K562 (cell line): ENCODE measurements around the gene TMEM185B. TPM values are rescaled to one million over a fixed set of nuclear protein-coding genes. Genes with fewer than 3 reads are reported as not detected.

Source experiments
- CHAMP1 ChIP-seq: fragments of 450-650 bp; IDR thresholded peaks from 2 replicates; pipeline ENCODE4 v1.6.1; 2016; ENCODE audit warnings: mild to moderate bottlenecking
- CREB1 ChIP-seq, 2 experiments: sonication (generic) in 1 of 2; formaldehyde crosslinking in 1 of 2; IDR thresholded peaks; 2 replicates each; pipeline versions ENCODE4 v1.6.1 to v1.8.0; 2012 to 2022; ENCODE audit warnings: inconsistent platforms in 1 of 2, mild to moderate bottlenecking in 1 of 2, missing genetic modification reagents in 1 of 2, moderate library complexity in 1 of 2
- E2F6 ChIP-seq, 2 experiments: IDR thresholded peaks; 2 replicates each; pipeline ENCODE4 v1.6.1; 2011; ENCODE audit warnings: borderline replicate concordance in 1 of 2, control low read depth in 1 of 2, low read depth in 1 of 2, low read length in 1 of 2, mild to moderate bottlenecking in 1 of 2, mixed read lengths in 1 of 2, moderate library complexity in 1 of 2; ENCODE audit not compliant: insufficient read depth in 1 of 2, insufficient read length in 1 of 2, poor library complexity in 1 of 2, severe bottlenecking in 1 of 2; ENCODE audit errors: extremely low read depth in 1 of 2
- E4F1 ChIP-seq: fragments of 250-450 bp; sonication (Bioruptor Pico); IDR thresholded peaks from 2 replicates; pipeline ENCODE4 v1.5.0; 2021; ENCODE audit warnings: mild to moderate bottlenecking, borderline replicate concordance
- GATAD2A ChIP-seq: fragments of 450-650 bp; IDR thresholded peaks from 2 replicates; pipeline ENCODE4 v1.6.1; 2017
- HINFP ChIP-seq: fragments of 450-650 bp; conservative IDR thresholded peaks from 2 replicates; pipeline ENCODE4 v1.6.1; 2016; ENCODE audit warnings: missing genetic modification characterization, low read depth, mild to moderate bottlenecking, control low read depth, missing compliant biosample characterization
- MEIS2 ChIP-seq: fragments of 450-650 bp; IDR thresholded peaks from 2 replicates; pipeline ENCODE4 v1.6.1; 2014; ENCODE audit warnings: mild to moderate bottlenecking; ENCODE audit not compliant: partially characterized antibody
- PHF8 ChIP-seq: fragments of 200-600 bp; sonication (generic); IDR thresholded peaks from 2 replicates; pipeline ENCODE4 v1.6.1; 2012; ENCODE audit warnings: mixed run types, mild to moderate bottlenecking, inconsistent platforms, low read length, moderate library complexity, borderline replicate concordance
- PKNOX1 ChIP-seq: fragments of 450-650 bp; IDR thresholded peaks from 2 replicates; pipeline ENCODE4 v1.6.1; 2016
- POLR2AphosphoS2 ChIP-seq: IDR thresholded peaks from 2 replicates; pipeline ENCODE4 v1.6.1; 2012; ENCODE audit warnings: low read length, improper control_type of control experiment
- RBM15 ChIP-seq: fragments of 200-400 bp; formaldehyde crosslinking; IDR thresholded peaks from 2 replicates; pipeline ENCODE4 v1.6.1; 2018; ENCODE audit warnings: mild to moderate bottlenecking, low read length, moderate library complexity; ENCODE audit not compliant: insufficient read depth
- TEAD1 ChIP-seq, 2 experiments: fragments of 450-650 bp in 1 of 2; sonication (generic) in 1 of 2; formaldehyde crosslinking; IDR thresholded peaks; 2 replicates each; pipeline versions ENCODE4 v1.4.0 to v1.8.0; 2020 to 2022; ENCODE audit warnings: mild to moderate bottlenecking in 2 of 2, missing genetic modification reagents in 1 of 2
- TRIM28 ChIP-seq: fragments of 450-650 bp; IDR thresholded peaks from 2 replicates; pipeline ENCODE4 v1.6.1; 2017
- ZNF316 ChIP-seq: fragments of 450-650 bp; IDR thresholded peaks from 2 replicates; pipeline ENCODE4 v1.6.1; 2016
- ZNF668 ChIP-seq: fragments of 250-450 bp; sonication (Bioruptor Pico); IDR thresholded peaks from 2 replicates; pipeline ENCODE4 v1.8.0; 2022; ENCODE audit warnings: mild to moderate bottlenecking, inconsistent platforms
- polyA plus RNA-seq, 8 experiments: library from polyadenylated mRNA; depleted of rRNA in 4 of 8; stranded (reverse) in 5 of 8; unstranded in 3 of 8; fragments of >200 nt; fragmentation: Nextera tagmentation in 2 of 8; fragmentation: Illumina TruSeq in 1 of 8; extraction: Ambion mirVana in 2 of 8; extraction: Trizol in 1 of 8; gene quantifications; 2 replicates each; pipeline versions ENCODE4 v1.2.1 to v1.2.3, GENCODE V29; 2011 to 2014; ENCODE audit warnings: inconsistent platforms in 1 of 8, missing spikeins in 1 of 8
- total RNA-seq, 7 experiments: library from RNA; depleted of rRNA in 6 of 7; stranded (reverse); fragments of >200 nt in 6 of 7; fragmentation: Illumina TruSeq in 2 of 7; extraction: Trizol in 2 of 7; gene quantifications; 2 replicates each; pipeline versions ENCODE4 v1.2.1 to v1.2.3, GENCODE V29; 2011 to 2021; ENCODE audit warnings: low replicate concordance in 1 of 7

Gene TMEM185B
- total and polyA plus RNA-seq, 9 of the 15 experiments (the other 6 are each of a cell fraction or from before 2014, with no cell fraction given): 2.9 to 28.2 (median 11.5) TPM

GRCh38 chr2:120253021-120253882 lies 30.1 kb upstream of the TMEM185B start (continued):
- TF ChIP-seq CHAMP1 (no peak), PKNOX1 (no peak), TRIM28 (0 out of 2 replicates have a peak, but pooled peaks have one; percentile 17), MEIS2 (no peak), ZNF316 (no peak; the same call in 1 of the 2 replicates), RBM15 (no peak), CREB1 (IDR thresholded peaks at IDR 0.05) (peak; percentile 17; the same call in 1 of the 2 replicates), CREB1 (CRISPR knock-in tag; IDR thresholded peaks at IDR 0.05) (0 out of 2 replicates have a peak, but pooled peaks have one; percentile 19), E2F6 (IDR thresholded peaks at IDR 0.05; ENCODE audit: borderline replicate concordance in 1 of 2, extremely low read depth in 1 of 2, insufficient read depth in 1 of 2, insufficient read length in 1 of 2, low read depth in 1 of 2, low read length in 1 of 2, poor library complexity in 1 of 2, severe bottlenecking in 1 of 2) (peak; percentile 8 to 39), TEAD1 (CRISPR knock-in tag; IDR thresholded peaks at IDR 0.05) (peak in 1 of 2 experiments; percentile 30; a peak in 1 of 4 replicates), GATAD2A (no peak), POLR2AphosphoS2 (no peak), PHF8 (peak; percentile 84; the same call in 1 of the 2 replicates), HINFP (tag) (no peak), ZNF668 (CRISPR knock-in tag) (no peak), E4F1 (CRISPR knock-in tag) (no peak)
